ENCODE results near the gene FUT3. TPM values are rescaled to one million over a fixed set of nuclear protein-coding genes. Genes with fewer than 3 reads are reported as not detected.

Gene FUT3
- total RNA-seq, 2 experiments from 2014 or later = 0.61 to 0.85 TPM

DNA sequence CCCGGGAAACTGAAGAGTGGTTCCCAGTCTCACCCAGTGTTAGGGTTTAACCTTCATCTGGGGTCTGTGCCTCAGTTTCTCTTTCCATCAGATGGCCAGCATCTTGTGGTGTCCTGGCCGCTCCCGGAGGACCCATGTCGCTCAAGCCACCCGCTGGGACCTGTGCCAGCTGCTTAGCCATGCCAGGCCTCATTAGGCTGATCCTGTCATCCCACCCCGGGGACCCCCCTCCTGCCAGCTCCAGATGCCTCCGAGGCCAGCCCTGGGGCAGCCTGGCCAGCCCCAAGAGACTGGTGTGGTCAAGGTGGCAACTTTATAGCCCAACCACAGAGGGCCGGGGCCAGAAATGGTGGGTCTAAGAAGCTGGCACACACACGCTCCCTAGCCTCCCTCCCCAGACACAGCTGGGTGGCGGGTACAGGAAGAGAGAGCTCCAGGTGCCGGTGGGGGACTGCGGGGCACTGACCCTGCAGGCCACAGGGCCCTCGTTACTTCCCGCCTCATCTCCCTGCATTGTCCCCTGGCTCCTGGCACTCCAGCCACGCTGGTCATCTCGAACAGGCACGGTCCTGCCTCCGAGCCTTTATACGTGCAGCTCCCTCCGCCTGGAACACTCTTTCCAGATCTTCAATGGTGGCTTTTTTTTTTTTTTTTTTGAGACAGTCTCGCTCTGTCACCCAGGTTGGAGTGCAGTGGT is 43.0 kb downstream of the FUT3 start:
- intact Hi-C loops (cut with DNase I, micrococcal nuclease) = loop anchor here in 1 of 2 experiments (5.0 kb wide), 1 partner anchor 169 kb away; the partner anchor contains the start of gene RANBP3
- Mint-ChIP-seq H3K27ac (no peak overlapping the region), H3K9me3 (no peaks in the 10 kb centered on the region), H3K4me1 (ENCODE audit: low read depth) (peaks cover 12% of the 10 kb centered on the region), H3K27me3 (peaks cover 5% of the 10 kb centered on the region), H3K4me3 (no peak overlapping the region), H3K36me3 (ENCODE audit: low read depth) (no peaks in the 10 kb centered on the region)
- peaks cover 0 to 10% of the 10 kb centered on the region in 2 experiments for H3K9me3 ChIP-seq (ENCODE audit: control insufficient read depth in 1 of 2, insufficient read depth in 1 of 2, low read length in 2 of 2)
- H3K27ac ChIP-seq (ENCODE audit: low read depth in 1 of 2, low read length in 2 of 2) = no peak overlapping the region
- ATAC-seq (ENCODE audit: poor library complexity) (no peak), DNase-seq (peak in 1 of 14 experiments; percentile 25)
- TF ChIP-seq, protein P1, sequence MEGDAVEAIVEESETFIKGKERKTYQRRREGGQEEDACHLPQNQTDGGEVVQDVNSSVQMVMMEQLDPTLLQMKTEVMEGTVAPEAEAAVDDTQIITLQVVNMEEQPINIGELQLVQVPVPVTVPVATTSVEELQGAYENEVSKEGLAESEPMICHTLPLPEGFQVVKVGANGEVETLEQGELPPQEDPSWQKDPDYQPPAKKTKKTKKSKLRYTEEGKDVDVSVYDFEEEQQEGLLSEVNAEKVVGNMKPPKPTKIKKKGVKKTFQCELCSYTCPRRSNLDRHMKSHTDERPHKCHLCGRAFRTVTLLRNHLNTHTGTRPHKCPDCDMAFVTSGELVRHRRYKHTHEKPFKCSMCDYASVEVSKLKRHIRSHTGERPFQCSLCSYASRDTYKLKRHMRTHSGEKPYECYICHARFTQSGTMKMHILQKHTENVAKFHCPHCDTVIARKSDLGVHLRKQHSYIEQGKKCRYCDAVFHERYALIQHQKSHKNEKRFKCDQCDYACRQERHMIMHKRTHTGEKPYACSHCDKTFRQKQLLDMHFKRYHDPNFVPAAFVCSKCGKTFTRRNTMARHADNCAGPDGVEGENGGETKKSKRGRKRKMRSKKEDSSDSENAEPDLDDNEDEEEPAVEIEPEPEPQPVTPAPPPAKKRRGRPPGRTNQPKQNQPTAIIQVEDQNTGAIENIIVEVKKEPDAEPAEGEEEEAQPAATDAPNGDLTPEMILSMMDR (IDR thresholded peaks at IDR 0.05) = no peak
- peaks cover 22% of the 10 kb centered on the region for H3K4me1 ChIP-seq (ENCODE audit: insufficient read depth, low read length)
- CTCF ChIA-PET = interaction anchor here (0.5 to 1.1 kb wide), 2 partner anchors 214 to 493 kb away, joined by 4 read pairs; no protein-coding TSS in a partner anchor
- H3K4me3 ChIP-seq (ENCODE audit: low read length) = no peak overlapping the region
- no peaks in the 10 kb centered on the region for H3K27me3 ChIP-seq (ENCODE audit: control insufficient read depth in 1 of 2, insufficient read depth in 2 of 2, low read length in 2 of 2)
- no peaks in the 10 kb centered on the region for H3K36me3 ChIP-seq (ENCODE audit: insufficient read depth, low read length)
- POLR2A ChIA-PET = interaction anchor here (0.6 to 1.2 kb wide), 3 partner anchors 18 to 165 kb away, joined by 3 read pairs; no protein-coding TSS in a partner anchor

DNA sequence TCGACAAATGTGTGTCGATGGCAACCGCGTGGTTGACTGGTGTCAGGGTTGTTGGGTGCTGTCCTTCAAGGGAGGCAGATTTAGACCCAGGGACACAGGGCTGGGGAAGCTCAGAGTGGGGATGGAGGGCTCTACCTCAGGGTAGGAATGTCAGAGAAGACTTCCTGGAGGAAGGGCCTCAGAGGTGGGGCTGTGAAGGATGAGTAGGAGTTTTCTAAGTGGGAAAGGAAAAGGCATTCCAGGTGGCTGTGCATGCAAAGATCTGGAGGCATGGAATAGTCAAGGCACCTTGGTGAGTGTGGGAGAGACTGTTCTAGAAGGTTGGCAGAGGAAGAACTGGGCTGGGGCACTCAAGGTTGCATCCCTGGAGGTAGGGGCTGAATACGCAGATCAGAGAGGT is 44.3 kb downstream of the FUT3 start:
- Mint-ChIP-seq H3K9me3 (no peaks in the 10 kb centered on the region), H3K27me3 (peaks cover 9% of the 10 kb centered on the region), H3K27ac (no peak overlapping the region), H3K4me1 (ENCODE audit: low read depth) (peaks cover 16% of the 10 kb centered on the region), H3K36me3 (ENCODE audit: low read depth) (no peaks in the 10 kb centered on the region), H3K4me3 (peak overlapping the region; percentile 62)
- peaks cover 3 to 6% of the 10 kb centered on the region in 2 experiments for H3K27me3 ChIP-seq (ENCODE audit: control insufficient read depth in 1 of 2, insufficient read depth in 2 of 2, low read length in 2 of 2)
- no peak overlapping the region for H3K27ac ChIP-seq (ENCODE audit: low read depth in 1 of 2, low read length in 2 of 2)
- H3K4me3 ChIP-seq (ENCODE audit: low read length) = no peak overlapping the region
- peaks cover 30% of the 10 kb centered on the region for H3K4me1 ChIP-seq (ENCODE audit: insufficient read depth, low read length)
- CTCF ChIA-PET = no interaction called here
- no peak for ATAC-seq (ENCODE audit: poor library complexity)
- peaks cover 0 to 10% of the 10 kb centered on the region in 2 experiments for H3K9me3 ChIP-seq (ENCODE audit: control insufficient read depth in 1 of 2, insufficient read depth in 1 of 2, low read length in 2 of 2)
- peak in 1 of 14 experiments; percentile 17 for DNase-seq
- TF ChIP-seq, protein P1 (IDR thresholded peaks at IDR 0.05) = no peak
- H3K36me3 ChIP-seq (ENCODE audit: insufficient read depth, low read length) = no peaks in the 10 kb centered on the region
- intact Hi-C loops (cut with DNase I, micrococcal nuclease) = loop anchor here in 1 of 2 experiments (2.0 to 5.0 kb wide), 3 partner anchors 18 to 170 kb away; partner anchors contain the start of gene RANBP3
- POLR2A ChIA-PET = no interaction called here

DNA sequence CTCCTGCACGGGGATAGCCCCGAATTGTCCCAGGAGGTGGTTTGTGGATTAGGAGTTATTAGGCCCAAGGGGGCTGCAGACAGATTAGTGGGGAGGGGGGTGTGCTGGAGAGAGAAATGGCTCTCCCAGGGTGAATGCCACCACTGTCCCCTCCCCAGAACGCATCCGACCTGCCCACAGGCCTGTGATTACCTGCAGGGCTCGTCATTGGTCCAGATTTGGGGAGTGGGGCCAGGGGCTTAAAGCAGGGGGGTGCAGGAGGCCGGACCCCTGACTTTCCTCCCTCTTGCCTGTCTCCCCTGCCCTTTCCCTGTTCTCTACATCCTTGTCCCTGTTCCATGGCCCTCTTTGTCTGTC is 45.1 kb downstream of the FUT3 start:
- peaks cover 11 to 14% of the 10 kb centered on the region in 2 experiments for H3K27me3 ChIP-seq (ENCODE audit: control insufficient read depth in 1 of 2, insufficient read depth in 2 of 2, low read length in 2 of 2)
- ChIA-PET CTCF (no interaction called here), POLR2A (interaction anchor here (0.7 kb wide), 1 partner anchor 22 kb away, joined by 3 read pairs; no protein-coding TSS in a partner anchor)
- no peak overlapping the region for H3K27ac ChIP-seq (ENCODE audit: low read depth in 1 of 2, low read length in 2 of 2)
- TF ChIP-seq, protein P1 (IDR thresholded peaks at IDR 0.05) = peak; percentile 43
- Mint-ChIP-seq H3K36me3 (ENCODE audit: low read depth) (no peaks in the 10 kb centered on the region), H3K4me1 (ENCODE audit: low read depth) (peaks cover 18% of the 10 kb centered on the region), H3K9me3 (no peaks in the 10 kb centered on the region), H3K4me3 (peak overlapping the region; percentile 15), H3K27ac (no peak overlapping the region), H3K27me3 (peaks cover 12% of the 10 kb centered on the region)
- no peaks in the 10 kb centered on the region for H3K36me3 ChIP-seq (ENCODE audit: insufficient read depth, low read length)
- intact Hi-C loops (cut with DNase I, micrococcal nuclease) = loop anchor here in 1 of 2 experiments (2.0 to 5.0 kb wide), 3 partner anchors 19 to 171 kb away; partner anchors contain the start of gene RANBP3
- peaks cover 0 to 14% of the 10 kb centered on the region in 2 experiments for H3K9me3 ChIP-seq (ENCODE audit: control insufficient read depth in 1 of 2, insufficient read depth in 1 of 2, low read length in 2 of 2)
- peak in 1 of 14 experiments; percentile 25 for DNase-seq
- ATAC-seq (ENCODE audit: poor library complexity) = no peak
- H3K4me3 ChIP-seq (ENCODE audit: low read length) = no peak overlapping the region
- H3K4me1 ChIP-seq (ENCODE audit: insufficient read depth, low read length) = peaks cover 33% of the 10 kb centered on the region

All from CD4-positive, alpha-beta T cell (primary cell).